A549 (cell line): ENCODE measurements around the gene GNG7. TPM values are rescaled to one million over a fixed set of nuclear protein-coding genes. Genes with fewer than 3 reads are reported as not detected.

Experiments used
- ATAC-seq, 2 experiments: fragments of 200-7000 bp in 1 of 2; fragments of >200 bp in 1 of 2; cut with Nextera tagmentation in 1 of 2; cut with Tn5 transposase in 1 of 2; 3 replicates each; pipeline versions ENCODE4 v1.8.0 to v1.9.1; 2018 to 2020; ENCODE audit warnings: mild to moderate bottlenecking in 1 of 2, moderate library complexity in 1 of 2
- CTCF ChIA-PET: fragments of 300-600 bp; sonication (Branson Sonifier 250); formaldehyde crosslinking; extraction: SDS; loops from one replicate; lab custom pipeline; 2021; ENCODE audit warnings: antibody characterized with exemption, inconsistent platforms; lab: Yijun Ruan, JAX
- POLR2A ChIA-PET: fragments of 350-600 bp; formaldehyde crosslinking; extraction: SDS; loops from one replicate; lab custom pipeline; 2021; ENCODE audit warnings: antibody characterized with exemption, inconsistent platforms; lab: Yijun Ruan, JAX
- DNase-seq, 2 experiments: peaks; one replicate each; pipeline versions ENCODE4 v3.0.0 to v3.0.0-alpha.2; 2011 to 2016; ENCODE audit warnings: low read depth in 1 of 2, low spot score in 1 of 2
- FAIRE-seq: peaks from 2 replicates; lab custom pipeline; 2011; peaks lifted over from hg19 to GRCh38; lab: Jason Lieb, UNC
- H3K27ac ChIP-seq, 2 experiments: fragments of >200 bp; sonication (Bioruptor Twin); formaldehyde crosslinking; 3 replicates each; pipeline ENCODE4 v1.5.1; 2016 to 2017
- H3K4me1 ChIP-seq: fragments of >200 bp; sonication (Bioruptor Twin); formaldehyde crosslinking; 3 replicates; pipeline ENCODE4 v1.6.1; 2016
- H3K4me2 ChIP-seq: fragments of >200 bp; sonication (Bioruptor Twin); formaldehyde crosslinking; 3 replicates; pipeline ENCODE4 v1.6.1; 2016
- H3K4me3 ChIP-seq: fragments of >200 bp; sonication (Bioruptor Twin); formaldehyde crosslinking; 3 replicates; pipeline ENCODE4 v1.5.1; 2016
- H3K9me3 ChIP-seq: fragments of >200 bp; sonication (Bioruptor Twin); formaldehyde crosslinking; 3 replicates; pipeline ENCODE4 v1.6.1; 2016
- EHF ChIP-seq: fragments of 250-450 bp; sonication (Bioruptor Pico); IDR thresholded peaks from 2 replicates; pipeline ENCODE4 v1.5.0; 2020; ENCODE audit warnings: mild to moderate bottlenecking
- EHMT2 ChIP-seq: fragments of 200-600 bp; sonication (generic); IDR thresholded peaks from 2 replicates; pipeline ENCODE4 v1.6.1; 2016; ENCODE audit warnings: antibody characterized with exemption, low read depth, mild to moderate bottlenecking, moderate library complexity
- ESRRA ChIP-seq: fragments of 150-350 bp; IDR thresholded peaks from 2 replicates; pipeline ENCODE4 v1.6.1; 2014; ENCODE audit warnings: mild to moderate bottlenecking, low read length, borderline replicate concordance
- HEYL ChIP-seq: fragments of 250-450 bp; sonication (Bioruptor Pico); IDR thresholded peaks from 2 replicates; pipeline ENCODE4 v1.8.0; 2021; ENCODE audit warnings: mild to moderate bottlenecking, moderate library complexity
- KDM5A ChIP-seq: fragments of 200-600 bp; sonication (generic); IDR thresholded peaks from 2 replicates; pipeline ENCODE4 v1.6.1; 2016; ENCODE audit warnings: antibody characterized with exemption, mild to moderate bottlenecking
- MAZ ChIP-seq: fragments of 150-350 bp; IDR thresholded peaks from 2 replicates; pipeline ENCODE4 v1.6.1; 2014; ENCODE audit warnings: antibody characterized with exemption, low read depth, low read length, borderline replicate concordance
- NR3C1 ChIP-seq: fragments of >200 bp; sonication (Bioruptor Twin); formaldehyde crosslinking; IDR thresholded peaks from 3 replicates; pipeline ENCODE4 v1.6.1; 2017
- RAD21 ChIP-seq, 2 experiments: fragments of >200 bp in 1 of 2; sonication (Bioruptor Twin) in 1 of 2; formaldehyde crosslinking in 1 of 2; IDR thresholded peaks in 1 of 2; conservative IDR thresholded peaks in 1 of 2; 2 replicates in 1 of 2; 3 replicates in 1 of 2; pipeline ENCODE4 v1.6.1; 2012 to 2018; ENCODE audit warnings: inconsistent platforms in 1 of 2
- RARB ChIP-seq: fragments of 250-450 bp; sonication (Bioruptor Pico); IDR thresholded peaks from 2 replicates; pipeline ENCODE4 v1.8.0; 2021; ENCODE audit warnings: mild to moderate bottlenecking, moderate library complexity
- RFX5 ChIP-seq: fragments of 450-650 bp; IDR thresholded peaks from 2 replicates; pipeline ENCODE4 v1.7.1; 2014; ENCODE audit warnings: antibody characterized with exemption, mild to moderate bottlenecking, moderate library complexity
- SMC3 ChIP-seq: fragments of >200 bp; sonication (Bioruptor Twin); formaldehyde crosslinking; IDR thresholded peaks from 3 replicates; pipeline ENCODE4 v1.6.1; 2018; ENCODE audit warnings: inconsistent platforms
- SREBF2 ChIP-seq: fragments of 450-650 bp; IDR thresholded peaks from 2 replicates; pipeline ENCODE4 v1.6.1; 2014; ENCODE audit warnings: mild to moderate bottlenecking, moderate library complexity
- TP53 ChIP-seq: fragments of 250-450 bp; sonication (Bioruptor Pico); IDR thresholded peaks from 2 replicates; pipeline ENCODE4 v1.5.0; 2021; ENCODE audit warnings: mild to moderate bottlenecking, moderate library complexity
- ZC3H11A ChIP-seq: fragments of 450-650 bp; IDR thresholded peaks from 2 replicates; pipeline ENCODE4 v1.6.1; 2014; ENCODE audit warnings: antibody characterized with exemption, mild to moderate bottlenecking
- WGBS: methylation state at CpG from one replicate; pipeline ENCODE4 v1.1.6; 2017; ENCODE audit errors: missing lambda C conversion rate; 5-methylcytosine and 5-hydroxymethylcytosine counted together
- polyA plus RNA-seq, 4 experiments: library from polyadenylated mRNA; depleted of rRNA in 3 of 4; stranded (reverse); fragments of >200 nt; fragmentation: RNase III in 1 of 4; extraction: RNeasy Plus Mini Kit Qiagen cat#74134 plus additional on column Dnase treatment in 1 of 4; gene quantifications; 2 replicates in 3 of 4; 3 replicates in 1 of 4; pipeline ENCODE4 v1.2.3, GENCODE V29; 2011 to 2017
- TF ChIP-seq, protein P1 (sequence below): fragments of >200 bp; sonication (Bioruptor Twin); formaldehyde crosslinking; IDR thresholded peaks from 3 replicates; pipeline ENCODE4 v1.6.1; 2016
- TF ChIP-seq, protein P2 (sequence below): fragments of >200 bp; sonication (Bioruptor Twin); formaldehyde crosslinking; IDR thresholded peaks from 2 replicates; pipeline ENCODE4 v1.6.1; 2016
- TF ChIP-seq, protein P3 (sequence below): IDR thresholded peaks from 2 replicates; pipeline ENCODE4 v1.6.1; 2012; ENCODE audit warnings: low read depth, borderline replicate concordance
- TF ChIP-seq, protein P4 (sequence below): fragments of 450-650 bp; IDR thresholded peaks from 2 replicates; pipeline ENCODE4 v1.6.1; 2014; ENCODE audit warnings: antibody characterized with exemption
- TF ChIP-seq, protein P5 (sequence below): fragments of 200-600 bp; sonication (generic); IDR thresholded peaks from 2 replicates; pipeline ENCODE4 v1.6.1; 2016; ENCODE audit warnings: antibody characterized with exemption, mild to moderate bottlenecking, moderate library complexity

Gene GNG7
- polyA plus RNA-seq, 2 of the 4 experiments (the other 2 are of a cell fraction): 0.06 to 0.08 TPM

DNA sequence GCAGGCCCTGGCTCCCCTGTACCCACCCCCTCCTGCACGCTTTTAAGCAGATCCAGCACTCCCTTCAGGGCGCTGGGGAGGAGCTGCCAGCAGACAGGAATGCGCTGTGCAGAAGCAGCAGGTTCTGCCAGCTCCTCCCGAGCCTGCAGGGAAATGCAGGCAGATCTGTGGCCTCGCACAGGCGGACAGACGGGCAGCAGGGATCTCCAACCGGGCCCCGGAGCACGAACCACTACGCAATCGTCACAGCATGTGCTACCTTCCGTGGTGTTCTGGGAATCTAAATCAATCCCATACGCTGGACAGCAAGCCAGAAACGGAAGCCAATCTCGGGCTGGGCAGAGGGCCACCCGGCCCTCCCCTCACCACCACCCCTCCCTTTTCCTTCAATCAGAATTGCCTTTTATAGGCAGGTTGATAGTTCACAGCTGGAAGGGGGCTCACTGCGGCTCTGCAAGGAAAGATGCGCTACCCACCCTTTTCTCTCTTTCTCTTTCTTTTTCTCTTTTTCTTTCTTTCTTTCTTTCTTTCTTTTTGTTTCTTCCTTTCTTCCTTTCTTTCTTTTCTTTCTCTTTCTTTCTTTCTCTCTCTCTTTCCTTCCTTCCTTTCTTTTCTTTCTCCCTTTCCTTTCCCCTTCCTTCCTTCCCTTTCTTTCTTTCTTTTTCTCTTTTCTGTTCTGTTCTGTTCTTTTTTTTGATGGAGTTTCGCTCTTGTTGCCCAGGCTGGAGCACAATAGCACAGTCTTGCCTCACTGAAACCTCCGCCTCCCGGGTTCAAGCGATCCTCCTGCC is 99.9 kb downstream of the GNG7 start:
- Histone ChIP-seq H3K4me1 (peaks cover 6% of the 10 kb centered on the region; the same call in 1 of the 3 replicates), H3K27ac (peak overlapping the region in 1 of 2 experiments; percentile 55; a peak in 2 of 6 replicates), H3K4me3 (no peak overlapping the region), H3K4me2 (no peak overlapping the region), H3K9me3 (no peaks in the 10 kb centered on the region)
- TF ChIP-seq SMC3 (no peak), SREBF2 (no peak), RAD21 (conservative IDR thresholded peaks at IDR 0.05 in 1 of 2, IDR thresholded peaks at IDR 0.05 in 1 of 2) (no peak)
- TF ChIP-seq, protein P1, sequence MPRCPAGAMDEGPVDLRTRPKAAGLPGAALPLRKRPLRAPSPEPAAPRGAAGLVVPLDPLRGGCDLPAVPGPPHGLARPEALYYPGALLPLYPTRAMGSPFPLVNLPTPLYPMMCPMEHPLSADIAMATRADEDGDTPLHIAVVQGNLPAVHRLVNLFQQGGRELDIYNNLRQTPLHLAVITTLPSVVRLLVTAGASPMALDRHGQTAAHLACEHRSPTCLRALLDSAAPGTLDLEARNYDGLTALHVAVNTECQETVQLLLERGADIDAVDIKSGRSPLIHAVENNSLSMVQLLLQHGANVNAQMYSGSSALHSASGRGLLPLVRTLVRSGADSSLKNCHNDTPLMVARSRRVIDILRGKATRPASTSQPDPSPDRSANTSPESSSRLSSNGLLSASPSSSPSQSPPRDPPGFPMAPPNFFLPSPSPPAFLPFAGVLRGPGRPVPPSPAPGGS: no peak
- DNase-seq (no peak), ATAC-seq (no peak), FAIRE-seq (no peak)
- ChIA-PET POLR2A (no interaction called here), CTCF (interaction anchor here (0.7 to 3.2 kb wide), 6 partner anchors 8 to 35 kb away, joined by 3 to 15 read pairs (median 4); no protein-coding TSS in a partner anchor)
- WGBS: 81% methylated on average over 22 of the region's 23 CpGs

DNA sequence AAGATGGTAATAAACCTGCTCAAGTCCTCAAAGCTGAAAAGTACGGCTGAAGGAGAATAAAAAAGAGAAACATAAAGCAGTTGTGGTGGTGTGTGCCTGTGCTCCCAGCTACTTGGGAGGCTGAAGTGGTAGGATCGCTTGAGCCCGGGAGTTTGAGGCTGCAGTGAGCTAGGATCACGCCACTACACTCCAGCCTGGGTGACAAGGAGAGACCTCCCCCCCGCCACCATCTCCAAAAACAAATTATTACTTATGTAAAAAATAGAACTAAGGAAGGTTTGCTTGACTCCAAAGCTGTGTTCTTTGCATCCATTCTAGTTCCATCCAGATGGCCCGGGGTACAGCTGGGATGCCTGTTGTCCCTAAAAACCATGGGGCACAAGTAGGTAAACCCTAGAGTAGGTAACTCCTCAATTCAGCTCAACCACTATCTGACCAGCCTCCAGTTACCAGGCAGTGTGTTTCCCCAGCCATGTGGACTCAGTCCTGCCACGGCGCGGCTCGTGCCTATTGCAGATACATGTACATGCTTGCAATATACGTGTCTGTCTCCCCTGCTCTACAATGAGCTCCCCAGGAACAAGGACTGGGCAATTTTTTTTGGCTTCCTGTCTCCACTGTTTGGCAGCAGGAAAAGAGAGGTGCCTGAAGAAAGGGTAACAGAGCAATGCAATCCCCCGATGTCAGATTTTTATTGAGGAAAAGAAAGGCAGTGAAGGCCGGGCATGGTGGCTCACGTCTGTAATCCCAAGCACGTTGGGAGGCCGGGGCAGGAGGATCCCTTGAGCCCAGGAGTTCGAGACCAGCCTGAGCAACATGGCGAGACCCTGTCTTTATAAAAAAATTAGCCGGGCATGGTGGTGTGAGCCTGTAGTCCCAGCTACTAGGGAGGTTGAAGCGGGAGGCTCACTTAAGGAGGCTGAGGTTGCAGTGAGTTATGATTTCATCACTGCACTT is 101.3 kb downstream of the GNG7 start:
- CTCF ChIA-PET: interaction anchor here (0.6 to 3.2 kb wide), 9 partner anchors 9 to 295 kb away, joined by 3 to 15 read pairs (median 5); partner anchors contain the start of gene GADD45B
- TF ChIP-seq, protein P2, sequence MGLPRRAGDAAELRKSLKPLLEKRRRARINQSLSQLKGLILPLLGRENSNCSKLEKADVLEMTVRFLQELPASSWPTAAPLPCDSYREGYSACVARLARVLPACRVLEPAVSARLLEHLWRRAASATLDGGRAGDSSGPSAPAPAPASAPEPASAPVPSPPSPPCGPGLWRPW: no peak
- TF ChIP-seq EHF (CRISPR knock-in tag) (no peak), HEYL (CRISPR knock-in tag) (no peak)
- TF ChIP-seq, all 56 proteins: peak for 0
- H3K4me3 ChIP-seq: no peak overlapping the region
- peaks cover 6% of the 10 kb centered on the region; the same call in 1 of the 3 replicates for H3K4me1 ChIP-seq
- peak overlapping the region in 1 of 2 experiments; percentile 34; a peak in 3 of 6 replicates for H3K27ac ChIP-seq
- 88% methylated on average over 20 of the region's 20 CpGs for WGBS
- ATAC-seq (no peak), DNase-seq (no peak), FAIRE-seq (no peak)
- H3K9me3 ChIP-seq: no peaks in the 10 kb centered on the region
- POLR2A ChIA-PET: interaction anchor here (0.7 to 2.8 kb wide), 4 partner anchors 10 to 125 kb away, joined by 4 to 26 read pairs (median 10); partner anchors contain the start of gene GADD45B
- H3K4me2 ChIP-seq: no peak overlapping the region

DNA sequence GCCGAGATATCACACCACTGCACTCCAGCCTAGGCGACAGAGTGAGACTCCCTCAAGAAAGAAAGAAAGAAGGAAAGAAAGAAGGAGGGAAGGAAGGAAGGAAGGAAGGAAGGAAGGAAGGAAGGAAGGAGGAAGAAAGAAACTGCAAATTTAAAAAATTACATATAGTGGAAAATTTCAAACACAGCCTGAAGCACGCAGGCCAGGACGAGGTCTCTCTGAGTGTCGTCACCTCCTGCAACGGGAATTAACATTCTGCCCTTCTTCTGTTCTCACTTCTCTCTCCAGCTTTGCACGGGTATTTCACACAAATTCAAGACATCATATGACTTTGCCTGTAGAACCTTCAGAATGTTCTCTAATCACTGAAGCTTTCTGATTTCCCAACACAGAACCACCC is 108.2 kb downstream of the GNG7 start:
- no peak overlapping the region for H3K27ac ChIP-seq
- no peak overlapping the region for H3K4me2 ChIP-seq
- POLR2A ChIA-PET: no interaction called here
- no peak for ATAC-seq
- TF ChIP-seq, protein P3, sequence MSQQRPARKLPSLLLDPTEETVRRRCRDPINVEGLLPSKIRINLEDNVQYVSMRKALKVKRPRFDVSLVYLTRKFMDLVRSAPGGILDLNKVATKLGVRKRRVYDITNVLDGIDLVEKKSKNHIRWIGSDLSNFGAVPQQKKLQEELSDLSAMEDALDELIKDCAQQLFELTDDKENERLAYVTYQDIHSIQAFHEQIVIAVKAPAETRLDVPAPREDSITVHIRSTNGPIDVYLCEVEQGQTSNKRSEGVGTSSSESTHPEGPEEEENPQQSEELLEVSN: no peak
- no peak overlapping the region for H3K4me3 ChIP-seq
- CTCF ChIA-PET: interaction anchor here (1.4 to 3.0 kb wide), 2 partner anchors 12 to 15 kb away, joined by 3 to 12 read pairs; no protein-coding TSS in a partner anchor
- no peak for FAIRE-seq
- WGBS: 75% methylated on average over 7 of the region's 7 CpGs
- no peaks in the 10 kb centered on the region for H3K9me3 ChIP-seq
- no peak for DNase-seq
- peaks cover 17% of the 10 kb centered on the region for H3K4me1 ChIP-seq

DNA sequence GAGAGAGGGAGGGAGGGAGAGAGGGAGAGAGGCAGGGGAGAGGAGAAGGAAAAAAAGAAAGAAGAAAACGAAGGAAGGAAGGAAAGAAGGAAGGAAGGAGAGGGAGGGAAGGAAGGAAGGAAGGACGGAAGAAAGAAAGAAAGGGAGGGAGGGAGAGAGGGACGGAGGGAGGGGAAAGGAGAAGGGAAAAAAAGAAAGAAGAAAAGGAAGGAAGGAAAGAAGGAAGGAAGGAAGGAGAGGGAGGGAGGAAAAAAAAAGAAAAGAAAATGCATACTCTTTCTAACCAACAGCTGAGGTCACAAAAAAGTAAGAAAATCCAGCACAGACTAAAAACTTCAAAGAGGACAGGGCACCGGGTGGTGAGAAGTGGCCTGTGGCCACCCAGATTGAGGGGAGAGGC is 109.7 kb downstream of the GNG7 start:
- peaks cover 30% of the 10 kb centered on the region for H3K4me1 ChIP-seq
- no peak overlapping the region for H3K4me3 ChIP-seq
- POLR2A ChIA-PET: interaction anchor here (1.6 kb wide), 1 partner anchor 117 kb away, joined by 6 read pairs; the partner anchor contains the start of gene GADD45B
- FAIRE-seq (no peak), DNase-seq (no peak), ATAC-seq (no peak)
- WGBS: 22% methylated on average over 2 of the region's 4 CpGs
- no peaks in the 10 kb centered on the region for H3K9me3 ChIP-seq
- CTCF ChIA-PET: interaction anchor here (1.3 kb wide), 1 partner anchor 44 kb away, joined by 3 read pairs; no protein-coding TSS in a partner anchor
- peak overlapping the region; percentile 51 for H3K4me2 ChIP-seq
- H3K27ac ChIP-seq: peak overlapping the region; percentile 60 to 76
- TF ChIP-seq, protein P4, sequence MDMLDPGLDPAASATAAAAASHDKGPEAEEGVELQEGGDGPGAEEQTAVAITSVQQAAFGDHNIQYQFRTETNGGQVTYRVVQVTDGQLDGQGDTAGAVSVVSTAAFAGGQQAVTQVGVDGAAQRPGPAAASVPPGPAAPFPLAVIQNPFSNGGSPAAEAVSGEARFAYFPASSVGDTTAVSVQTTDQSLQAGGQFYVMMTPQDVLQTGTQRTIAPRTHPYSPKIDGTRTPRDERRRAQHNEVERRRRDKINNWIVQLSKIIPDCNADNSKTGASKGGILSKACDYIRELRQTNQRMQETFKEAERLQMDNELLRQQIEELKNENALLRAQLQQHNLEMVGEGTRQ: no peak
- no peak for TF ChIP-seq RFX5
- no peak for TF ChIP-seq ESRRA
- TF ChIP-seq KDM5A: no peak
- no peak for TF ChIP-seq ZC3H11A
- TF ChIP-seq RARB (CRISPR knock-in tag): no peak
- TF ChIP-seq, protein P5, sequence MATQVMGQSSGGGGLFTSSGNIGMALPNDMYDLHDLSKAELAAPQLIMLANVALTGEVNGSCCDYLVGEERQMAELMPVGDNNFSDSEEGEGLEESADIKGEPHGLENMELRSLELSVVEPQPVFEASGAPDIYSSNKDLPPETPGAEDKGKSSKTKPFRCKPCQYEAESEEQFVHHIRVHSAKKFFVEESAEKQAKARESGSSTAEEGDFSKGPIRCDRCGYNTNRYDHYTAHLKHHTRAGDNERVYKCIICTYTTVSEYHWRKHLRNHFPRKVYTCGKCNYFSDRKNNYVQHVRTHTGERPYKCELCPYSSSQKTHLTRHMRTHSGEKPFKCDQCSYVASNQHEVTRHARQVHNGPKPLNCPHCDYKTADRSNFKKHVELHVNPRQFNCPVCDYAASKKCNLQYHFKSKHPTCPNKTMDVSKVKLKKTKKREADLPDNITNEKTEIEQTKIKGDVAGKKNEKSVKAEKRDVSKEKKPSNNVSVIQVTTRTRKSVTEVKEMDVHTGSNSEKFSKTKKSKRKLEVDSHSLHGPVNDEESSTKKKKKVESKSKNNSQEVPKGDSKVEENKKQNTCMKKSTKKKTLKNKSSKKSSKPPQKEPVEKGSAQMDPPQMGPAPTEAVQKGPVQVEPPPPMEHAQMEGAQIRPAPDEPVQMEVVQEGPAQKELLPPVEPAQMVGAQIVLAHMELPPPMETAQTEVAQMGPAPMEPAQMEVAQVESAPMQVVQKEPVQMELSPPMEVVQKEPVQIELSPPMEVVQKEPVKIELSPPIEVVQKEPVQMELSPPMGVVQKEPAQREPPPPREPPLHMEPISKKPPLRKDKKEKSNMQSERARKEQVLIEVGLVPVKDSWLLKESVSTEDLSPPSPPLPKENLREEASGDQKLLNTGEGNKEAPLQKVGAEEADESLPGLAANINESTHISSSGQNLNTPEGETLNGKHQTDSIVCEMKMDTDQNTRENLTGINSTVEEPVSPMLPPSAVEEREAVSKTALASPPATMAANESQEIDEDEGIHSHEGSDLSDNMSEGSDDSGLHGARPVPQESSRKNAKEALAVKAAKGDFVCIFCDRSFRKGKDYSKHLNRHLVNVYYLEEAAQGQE: no peak
- no peak for TF ChIP-seq TP53 (CRISPR knock-in tag)
- no peak for TF ChIP-seq MAZ
- TF ChIP-seq NR3C1: no peak
- TF ChIP-seq EHMT2: no peak
